Ammon's horn (tissue), 1 donor: ENCODE data around the gene ZNF217.
"Not testable (repeated sequence)": the region's sequence is repeated elsewhere in the genome, so short reads cannot be mapped to it uniquely, and the experiment has no call there.

Experiments
- DNase-seq: peaks from one replicate; pipeline ENCODE4 v3.0.0-alpha.2; 2016; ENCODE audit warnings: low spot score

Gene ZNF217

DNA sequence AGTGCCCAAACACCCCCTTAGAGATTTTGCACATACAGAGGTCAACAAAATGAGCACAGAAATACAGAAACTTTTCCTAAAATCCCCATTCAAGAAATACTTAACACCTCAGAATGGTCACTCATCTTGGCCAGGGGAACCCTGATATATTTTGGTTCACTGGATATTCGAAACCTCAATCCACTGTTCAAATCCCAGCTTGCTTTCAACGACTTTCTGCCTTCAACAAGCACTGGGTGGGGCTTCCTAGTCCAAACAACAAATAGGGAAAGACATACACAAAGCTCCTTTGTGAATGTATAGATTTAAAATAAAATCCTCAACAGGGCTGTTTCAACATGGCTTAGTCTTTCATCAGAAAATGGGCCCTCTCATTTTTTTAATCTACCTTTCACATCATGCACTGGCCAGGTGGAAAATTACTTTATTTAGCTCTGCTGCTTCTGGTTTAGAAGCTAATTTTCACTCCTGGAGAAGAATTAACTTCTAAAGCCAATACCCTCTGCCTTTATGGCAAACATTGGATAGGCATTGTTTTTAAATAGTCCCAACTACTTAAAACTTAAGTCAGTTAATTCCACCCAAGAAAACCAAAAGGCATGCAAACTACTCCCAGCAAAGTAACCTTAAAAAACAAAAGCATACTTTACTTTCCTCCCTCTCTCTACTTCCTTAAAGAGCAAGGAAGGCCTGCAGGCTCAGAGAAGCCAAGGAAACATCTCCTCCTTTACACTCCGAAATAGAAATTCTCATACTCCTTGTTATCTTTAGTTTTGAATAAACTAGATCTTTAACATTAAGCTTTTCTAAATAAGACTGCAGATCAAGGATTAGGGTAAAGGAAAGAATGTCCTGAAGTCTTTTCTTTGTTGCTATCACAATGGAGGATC, 9.7 kb downstream of the ZNF217 start:
- DNase-seq, result not testable (repeated sequence)

DNA sequence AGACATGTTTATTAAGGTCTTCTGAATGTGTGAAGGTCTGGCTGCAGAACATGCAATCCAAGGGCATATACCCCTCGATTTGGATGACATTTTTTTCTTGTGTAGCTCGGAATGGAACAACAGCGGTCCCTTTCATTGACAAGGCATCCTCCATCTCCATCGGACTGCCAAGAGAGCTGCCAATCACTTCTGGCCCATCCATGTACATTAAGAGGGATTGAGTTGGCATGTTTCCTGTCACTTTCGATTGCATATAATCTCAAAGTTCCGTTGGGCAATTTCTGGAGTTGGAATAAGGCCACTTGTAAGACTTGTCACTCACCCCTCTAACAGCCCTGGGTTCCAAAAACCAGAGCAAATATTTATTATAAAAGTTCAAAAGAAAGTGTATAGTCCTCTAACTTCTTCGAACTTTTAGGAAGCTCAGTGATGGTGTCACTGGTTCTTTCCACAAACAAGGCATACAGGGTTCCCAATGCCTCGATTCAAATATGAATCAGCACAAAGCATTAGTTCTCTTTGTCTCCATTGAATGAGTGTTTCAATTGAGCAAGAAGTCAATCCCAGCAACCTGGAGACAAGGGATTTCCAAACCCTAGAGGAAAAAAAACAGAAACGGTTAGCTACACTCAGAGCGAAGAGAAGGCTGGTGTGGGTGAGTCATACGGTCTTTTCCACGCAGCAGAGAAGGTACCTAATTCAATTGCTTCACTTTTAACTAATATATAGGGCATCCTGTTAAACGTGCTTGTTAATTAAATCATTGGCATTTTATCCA, 10.9 kb downstream of the ZNF217 start:
- no peak for DNase-seq

DNA sequence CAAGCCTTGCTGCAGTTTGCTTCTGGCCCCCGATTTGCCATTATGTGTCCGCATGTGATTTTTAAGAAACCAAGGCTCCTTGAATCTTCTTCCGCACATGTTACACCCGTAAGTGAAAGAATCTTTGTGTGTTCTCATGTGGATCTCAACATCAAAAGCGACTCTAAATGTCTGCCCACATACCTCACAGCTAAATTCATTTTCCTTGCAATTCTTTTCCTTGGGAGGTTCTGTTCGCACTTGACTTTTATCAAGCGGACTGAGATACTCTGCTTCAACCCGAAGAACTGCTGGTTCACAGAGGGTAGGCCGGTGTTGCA, 11.4 kb downstream of the ZNF217 start:
- DNase-seq, result no peak

DNA sequence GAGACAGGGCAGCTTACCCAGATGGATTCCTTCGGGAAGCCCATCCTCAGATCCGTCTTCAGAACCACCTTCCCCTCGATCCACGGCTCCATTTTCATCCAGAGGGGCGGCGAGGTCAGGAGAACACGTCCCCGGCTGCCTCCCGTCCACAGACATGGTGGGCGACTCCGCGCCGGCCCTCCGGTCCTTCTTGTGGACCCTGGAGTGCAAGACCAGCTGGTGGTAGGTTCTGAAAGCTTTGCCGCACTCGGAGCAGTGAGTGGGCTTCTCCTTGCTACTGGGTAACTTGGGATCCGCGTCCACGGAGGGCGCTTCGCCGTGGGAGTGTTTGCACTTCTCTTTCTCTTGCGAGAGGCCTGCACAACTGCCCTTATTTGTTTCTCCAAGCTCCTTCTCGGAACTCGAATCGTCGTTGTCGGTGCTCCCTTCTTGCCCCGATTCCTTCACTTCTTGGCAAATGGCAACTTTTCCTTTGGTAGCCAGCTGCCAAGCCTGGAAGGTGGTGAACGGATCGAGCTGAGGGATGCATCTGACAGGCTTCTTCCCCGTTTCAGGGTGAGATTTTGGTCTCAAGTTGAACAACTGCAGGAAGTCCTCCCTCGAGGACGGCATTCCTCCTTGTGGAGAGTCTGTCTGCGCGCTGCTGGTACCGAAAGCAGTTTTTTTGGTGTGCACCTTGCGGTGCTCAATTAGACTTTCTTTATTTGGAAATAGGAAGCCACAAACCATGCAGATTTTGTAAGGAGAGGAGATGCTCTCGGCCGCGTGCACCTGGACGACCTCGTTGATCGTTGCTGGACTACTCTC, 12.0 kb downstream of the ZNF217 start:
- no peak for DNase-seq

DNA sequence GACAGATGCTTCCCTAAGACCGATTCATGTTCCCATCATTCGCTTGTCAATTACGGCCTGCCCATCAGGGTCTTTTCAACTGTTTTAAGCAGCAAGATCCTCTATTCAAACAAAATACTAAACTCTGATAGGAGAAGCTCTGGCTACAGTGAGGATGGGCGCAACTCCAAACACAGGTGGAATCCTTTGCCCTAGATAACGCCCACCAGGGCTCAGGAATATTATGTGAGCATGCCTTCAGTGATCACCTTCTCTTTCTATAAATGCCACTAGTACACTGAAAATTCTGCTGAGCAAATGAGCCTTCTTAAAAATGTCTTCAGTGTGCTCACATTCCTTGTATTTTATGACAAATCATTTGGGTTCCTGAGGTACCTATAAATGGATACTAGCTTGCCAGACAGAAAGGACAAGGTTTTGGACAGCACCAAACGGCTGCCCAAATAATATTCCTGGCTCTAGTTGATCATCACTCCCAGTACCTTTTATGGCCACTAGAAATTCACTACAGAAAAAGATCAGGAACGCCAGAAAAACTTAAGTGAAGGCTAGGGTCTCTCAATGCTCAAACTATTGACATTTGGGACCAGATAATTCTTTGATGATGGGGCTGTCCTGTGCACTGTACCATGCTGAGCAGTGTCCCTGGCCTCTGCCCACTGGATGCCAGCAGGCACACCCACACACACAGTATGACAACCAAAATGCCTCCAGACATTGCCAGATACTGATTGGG, 13.1 kb downstream of the ZNF217 start:
- DNase-seq, result no peak

DNA sequence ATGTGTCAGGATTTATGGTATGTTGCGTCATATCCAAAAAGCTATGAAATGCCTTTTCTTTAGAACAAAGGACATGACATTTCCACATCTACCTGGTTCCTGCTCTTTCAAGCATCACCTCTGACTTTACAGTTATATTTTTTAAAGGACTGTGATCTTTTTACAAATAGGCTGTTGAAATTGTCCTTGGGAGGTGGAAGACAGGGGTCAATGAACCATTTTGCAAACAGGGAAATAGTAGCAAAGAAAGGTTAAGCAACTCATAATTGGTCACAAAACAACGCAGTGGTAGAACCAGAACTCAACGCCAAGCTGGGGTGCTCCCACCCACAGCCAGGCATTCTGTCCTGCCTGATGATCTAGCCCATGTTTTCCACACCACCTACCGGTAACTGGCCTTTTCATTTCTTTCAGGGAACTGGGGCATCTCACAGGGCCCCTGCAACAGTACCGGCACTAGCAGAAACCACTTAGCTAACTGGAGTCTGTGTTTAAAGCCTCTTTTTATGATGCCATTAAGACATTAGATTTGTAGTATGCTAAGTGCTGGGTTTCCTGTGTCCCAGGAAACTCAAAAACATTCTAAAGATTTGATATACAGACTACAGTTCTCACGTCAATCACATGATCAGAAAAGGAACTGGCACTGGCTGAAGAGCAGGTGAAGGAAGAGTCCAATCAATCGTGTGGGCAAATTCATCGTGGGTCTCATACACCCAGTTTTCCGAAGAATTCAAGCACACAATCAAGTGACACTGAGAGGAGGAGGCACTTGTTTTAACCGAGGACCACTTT, 13.9 kb downstream of the ZNF217 start:
- no peak for DNase-seq

DNA sequence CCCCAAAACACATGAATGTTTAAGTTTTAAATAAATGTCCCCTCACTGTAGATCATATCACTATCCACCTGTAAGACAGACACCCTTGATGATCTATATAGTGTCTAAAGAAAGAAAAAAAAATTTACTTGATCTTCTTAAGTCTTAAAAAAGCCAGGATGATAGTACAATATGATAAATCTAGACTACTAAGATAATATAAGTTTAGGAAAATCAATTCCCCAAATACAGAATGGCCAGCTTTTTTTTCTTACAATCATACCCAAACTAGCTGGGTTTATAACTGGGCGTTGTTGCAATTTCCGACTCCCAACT, 14.4 kb downstream of the ZNF217 start:
- no peak for DNase-seq

DNA sequence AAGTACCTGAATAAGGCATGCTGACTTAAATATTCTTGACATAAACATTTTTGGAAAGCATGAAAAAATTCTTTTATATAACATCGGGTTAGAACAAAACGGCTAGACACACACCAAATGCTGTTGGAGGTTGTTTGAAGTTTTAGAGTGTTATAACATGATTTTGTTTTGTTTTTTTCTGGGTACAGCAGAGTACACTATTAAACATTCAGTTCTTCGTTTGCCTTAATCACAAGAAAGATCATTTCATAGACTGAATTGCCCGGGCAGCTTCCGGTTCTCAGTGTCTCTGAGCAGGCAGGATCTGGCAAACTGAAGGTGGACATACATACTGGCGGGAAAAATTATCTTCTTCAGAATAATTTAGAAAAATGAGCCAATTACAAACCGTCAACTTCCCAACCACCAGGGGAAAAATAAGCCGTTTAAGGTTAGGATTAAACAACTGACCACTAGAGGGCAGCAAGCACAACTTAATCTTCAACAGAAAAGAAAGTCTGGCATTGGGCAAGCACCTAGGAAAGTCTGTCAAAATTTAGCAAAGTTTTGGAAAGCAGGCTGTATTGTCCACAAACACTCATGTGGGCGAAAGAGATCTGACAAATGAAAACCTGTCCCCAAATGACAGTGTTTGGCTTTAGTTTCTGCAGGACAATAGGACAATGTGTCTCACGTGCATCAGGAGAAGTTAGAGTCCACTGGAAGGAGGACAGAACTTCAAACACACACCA, 15.0 kb downstream of the ZNF217 start:
- peak; percentile 88 for DNase-seq

DNA sequence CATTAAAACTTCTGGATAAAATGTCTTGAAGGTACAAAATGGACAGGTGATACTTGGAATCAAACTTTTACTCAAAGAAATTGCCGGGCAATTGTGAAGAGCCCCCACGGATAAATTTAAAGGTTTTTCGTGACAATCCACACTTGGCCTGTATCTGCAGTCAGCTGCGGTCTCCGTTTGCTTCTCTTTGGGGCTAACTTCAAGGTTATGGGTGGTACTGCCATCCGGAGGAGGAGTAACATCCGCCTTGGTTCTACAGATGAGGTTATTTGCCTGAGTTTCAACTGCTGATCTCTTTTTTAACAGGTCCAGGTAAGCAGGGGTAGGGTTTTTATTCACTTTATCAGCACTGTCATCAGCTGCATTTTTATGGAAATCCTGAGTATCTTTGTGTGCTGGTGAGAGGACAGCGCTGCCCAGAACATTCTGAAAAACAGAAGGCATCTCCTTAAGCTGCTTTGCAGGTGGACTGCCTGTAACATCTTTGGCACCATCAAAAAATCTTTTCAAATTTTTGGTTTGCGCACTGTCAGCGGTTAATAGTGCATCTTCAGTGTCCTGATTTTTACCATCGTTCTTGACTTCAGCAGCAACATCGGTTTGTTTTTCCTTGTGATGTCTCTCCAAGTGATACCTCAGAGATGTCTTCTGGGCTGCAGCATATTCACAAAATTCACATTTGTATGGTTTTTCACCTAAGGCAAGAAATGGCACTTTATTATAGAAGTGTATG, 16.9 kb downstream of the ZNF217 start:
- no peak for DNase-seq

DNA sequence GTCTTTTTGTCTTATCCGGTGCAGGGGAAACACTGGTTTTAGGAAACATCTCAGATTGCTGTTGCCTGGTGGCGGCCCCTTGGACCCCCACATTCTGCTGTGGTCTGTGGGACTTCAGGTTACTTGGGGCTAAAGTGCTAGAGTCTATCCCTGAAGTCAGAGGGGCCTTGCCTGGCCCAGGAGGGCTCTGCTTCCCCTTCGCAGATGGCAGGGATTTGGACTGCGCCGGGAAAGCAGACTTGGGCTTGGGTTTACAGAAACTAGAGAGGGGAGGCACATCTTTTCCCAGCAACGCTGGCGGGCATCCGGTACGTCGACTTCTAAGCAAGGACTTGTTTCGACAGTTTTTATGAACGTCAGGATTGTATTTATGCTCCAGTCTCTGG, 17.5 kb downstream of the ZNF217 start:
- no peak for DNase-seq

DNA sequence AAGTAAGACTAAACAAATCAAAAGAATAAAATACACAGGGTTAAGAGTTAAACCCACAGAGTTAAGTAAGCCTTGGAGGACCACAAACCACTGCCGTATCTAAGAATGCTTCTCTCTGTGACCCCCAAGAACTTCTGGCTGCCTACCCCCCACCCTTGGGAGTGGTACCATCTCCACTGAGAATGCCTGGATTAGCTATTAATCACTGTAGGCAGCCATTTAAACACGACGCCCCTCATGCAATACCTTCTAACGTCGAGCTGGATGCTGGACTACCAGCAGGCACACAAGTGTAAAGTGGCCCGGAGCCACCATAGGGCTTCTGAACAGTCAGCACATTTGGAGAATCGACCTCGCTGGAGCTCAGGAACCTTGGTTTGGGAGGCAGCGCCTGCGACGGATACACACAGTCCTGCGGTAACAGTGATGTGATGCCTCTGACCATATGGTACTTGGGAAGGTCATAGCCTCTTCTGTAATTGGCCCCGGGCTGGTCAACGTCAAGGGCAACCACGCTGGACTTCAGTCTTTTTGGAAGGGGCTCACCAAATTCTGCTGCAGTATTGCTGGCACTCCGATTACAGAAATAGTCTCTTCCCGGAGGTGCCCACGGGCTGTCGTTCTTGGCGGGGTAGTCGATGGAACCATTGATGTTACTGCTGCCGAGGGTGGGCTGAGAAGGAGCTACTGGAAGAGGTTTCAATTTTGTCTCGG, 18.0 kb downstream of the ZNF217 start:
- no peak for DNase-seq

DNA sequence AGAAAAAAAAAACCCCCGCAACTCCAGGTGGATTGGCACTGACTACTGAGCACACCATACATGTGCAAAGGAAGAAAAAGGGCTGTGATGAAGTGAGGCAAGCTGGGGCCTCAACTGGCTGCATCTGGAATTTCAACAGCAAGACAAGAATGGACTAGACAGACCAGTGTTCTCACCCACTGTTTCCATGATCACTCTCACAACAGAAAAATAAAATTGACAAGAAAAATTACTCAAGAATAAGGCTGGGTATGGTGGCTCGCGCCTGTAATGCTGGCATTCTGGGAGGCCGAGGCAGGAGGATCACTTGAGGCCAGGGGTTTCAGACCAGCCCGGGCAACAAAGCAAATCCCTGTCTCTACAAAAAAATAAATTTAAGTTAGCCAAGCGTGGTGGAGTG, 18.8 kb downstream of the ZNF217 start:
- DNase-seq, result no peak

DNA sequence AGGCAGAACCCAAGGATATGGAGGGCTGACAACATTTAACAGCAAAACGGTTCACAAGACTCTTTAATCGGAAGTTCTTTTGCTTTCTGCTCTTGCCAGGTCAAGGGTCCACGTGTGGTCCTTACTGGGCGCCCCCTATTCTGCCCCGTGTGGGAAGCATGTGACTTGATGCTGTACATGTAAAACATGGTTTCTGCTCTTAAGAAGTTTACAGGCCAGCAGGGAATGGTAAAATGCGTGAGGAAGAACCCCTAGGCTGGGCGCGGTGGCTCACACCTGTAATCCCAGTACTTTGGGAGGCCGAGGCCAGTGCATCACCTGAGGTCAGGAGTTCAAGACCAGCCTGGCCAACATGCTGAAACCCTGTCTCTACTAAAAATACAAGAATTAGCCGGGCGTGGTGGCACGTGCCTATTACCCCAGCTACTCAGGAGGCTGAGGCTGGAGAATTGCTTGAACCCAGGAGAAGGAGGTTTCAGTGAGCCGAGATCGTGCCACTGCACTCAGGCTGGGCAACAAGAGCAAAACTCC, 19.3 kb downstream of the ZNF217 start:
- DNase-seq, result no peak

DNA sequence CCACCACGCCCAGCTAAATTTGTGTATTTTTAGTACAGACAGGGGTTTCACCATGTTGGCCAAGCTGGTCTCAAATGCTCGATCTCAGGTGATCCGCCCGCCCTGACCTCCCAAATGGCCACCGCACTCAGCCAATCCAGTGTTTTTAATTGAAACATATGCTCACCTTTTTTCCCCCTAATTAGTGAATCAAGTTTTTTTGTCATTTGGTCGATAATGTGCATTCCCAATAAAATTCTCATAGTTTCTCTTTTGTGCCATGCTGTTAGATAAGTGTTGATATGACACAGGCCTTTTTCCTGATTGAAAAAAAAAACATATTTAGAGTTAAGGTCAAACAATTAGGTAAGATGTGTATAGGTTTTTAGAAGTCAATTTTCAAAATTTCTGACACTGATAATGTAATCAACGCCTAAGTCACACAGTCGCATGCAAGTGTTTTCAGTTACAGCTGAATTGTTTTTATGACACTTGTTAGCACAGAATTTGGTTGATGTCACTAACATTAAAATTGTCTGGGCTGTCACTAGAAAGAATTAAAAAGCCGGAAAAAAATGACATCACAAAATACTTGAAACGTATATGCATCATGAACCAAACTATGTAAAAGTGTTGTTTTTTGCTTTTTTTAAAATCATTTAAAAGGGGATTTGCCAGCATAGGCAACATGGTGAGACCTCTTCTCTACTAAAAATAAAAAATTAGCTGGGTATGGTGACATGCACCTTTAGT, 21.9 kb downstream of the ZNF217 start:
- no peak for DNase-seq

DNA sequence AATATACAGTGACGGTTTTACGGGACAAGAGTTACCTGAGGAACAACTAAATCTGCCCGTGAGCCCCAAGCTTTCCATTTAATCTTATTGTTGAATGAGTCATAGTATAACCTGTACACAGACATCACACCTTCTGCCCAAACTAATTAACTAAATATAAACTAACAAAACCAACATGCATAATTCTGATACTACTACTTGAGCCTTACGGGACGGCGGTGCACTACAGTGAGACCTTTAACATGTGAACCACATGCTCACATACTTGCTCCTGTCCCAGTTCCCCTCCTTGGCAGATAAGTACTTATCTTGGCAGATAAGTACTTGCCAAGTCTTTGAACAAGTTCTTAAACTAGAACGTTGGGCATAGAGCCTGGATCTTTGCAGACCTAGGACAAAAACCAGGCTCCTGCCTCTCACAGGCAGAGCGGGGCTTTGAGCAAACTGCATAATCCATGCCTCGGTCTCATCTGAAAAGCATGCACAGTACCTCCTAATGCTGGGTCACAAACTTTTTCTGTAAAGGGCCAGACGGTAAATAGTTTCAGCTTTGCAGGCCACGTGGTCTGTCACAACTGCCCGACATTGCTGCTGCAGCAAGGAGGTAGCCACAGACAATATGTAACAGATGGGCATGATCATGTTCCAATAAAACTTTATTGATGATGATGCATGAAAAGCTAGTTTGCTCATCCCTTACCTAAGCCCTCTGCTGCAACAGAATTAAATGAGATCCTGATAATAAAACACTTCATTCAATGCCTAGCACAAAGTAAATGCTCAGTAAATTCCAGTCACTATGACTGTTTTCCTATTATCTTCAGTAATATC, 23.0 kb downstream of the ZNF217 start:
- no peak for DNase-seq

DNA sequence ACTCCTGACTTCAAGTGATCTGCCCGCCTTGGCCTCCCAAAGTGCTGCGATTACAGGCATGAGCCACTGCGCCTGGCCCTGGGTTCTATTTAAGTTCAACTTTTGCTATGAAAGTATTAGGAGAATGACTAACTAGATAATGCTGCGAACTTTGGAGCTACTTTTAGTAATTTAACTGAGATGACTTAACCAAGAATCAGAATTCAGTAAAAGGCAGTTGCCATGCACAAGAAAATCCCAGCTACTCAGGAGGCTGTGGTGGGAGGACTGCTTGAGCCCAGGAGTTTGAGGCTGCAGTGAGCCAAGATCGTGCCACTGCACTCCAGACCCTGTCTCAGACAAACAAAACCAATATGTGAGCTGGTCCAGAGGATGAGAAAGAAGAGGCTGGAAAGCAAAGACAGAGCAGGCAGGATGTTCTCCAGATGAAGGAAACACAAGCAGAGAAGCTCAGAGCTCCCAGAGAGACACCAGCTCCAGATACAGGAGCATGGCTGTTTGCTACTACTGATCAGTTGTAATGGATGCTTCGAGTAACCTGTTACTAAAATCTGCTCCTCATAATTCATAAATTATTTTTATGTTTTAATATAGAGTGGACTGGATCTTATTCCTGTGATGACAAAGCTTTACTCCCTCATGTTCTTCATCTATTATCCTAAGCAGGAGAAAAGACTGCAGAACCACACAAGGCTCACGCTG, 23.9 kb downstream of the ZNF217 start:
- DNase-seq, result no peak

DNA sequence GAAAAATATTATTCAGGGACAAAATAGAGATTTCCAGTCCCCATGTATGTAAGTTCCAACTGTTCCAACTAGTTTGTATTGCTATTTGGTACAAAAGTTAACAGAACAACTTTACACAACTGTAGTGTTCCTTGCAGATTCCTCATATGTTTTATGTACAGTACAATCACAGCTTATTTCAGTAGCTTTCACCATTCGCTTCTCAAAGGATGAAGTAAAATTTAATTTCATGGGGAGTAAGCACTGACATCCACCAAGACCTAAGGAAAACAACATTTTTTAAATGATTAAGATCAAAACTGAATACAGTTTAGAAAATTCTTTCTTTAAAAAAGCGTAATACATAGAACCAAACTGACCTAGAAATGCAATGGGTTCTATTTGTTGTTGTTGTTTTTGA, 24.6 kb downstream of the ZNF217 start:
- DNase-seq, result no peak
